ENCODE results near the gene NOPCHAP1. TPM values are rescaled to one million over a fixed set of nuclear protein-coding genes. Genes with fewer than 3 reads are reported as not detected.

The NOPCHAP1 gene
- total RNA-seq, 4 donors from 2014 or later: 2.5 to 5.0 (median 3.3) TPM

- TF ChIP-seq CTCF (IDR thresholded peaks at IDR 0.05 in 4 of 5, conservative IDR thresholded peaks at IDR 0.05 in 1 of 5) (no peak), POLR2A (IDR thresholded peaks at IDR 0.05) (no peak)
- Histone ChIP-seq H3K9me3 (no peaks in the 10 kb centered on the region), H3K36me3 (no peaks in the 10 kb centered on the region), H3K4me3 (no peak overlapping the region), H3K27me3 (no peaks in the 10 kb centered on the region), H3K4me1 (no peaks in the 10 kb centered on the region), H3K27ac (no peak overlapping the region)
- DNase-seq (no peak), ATAC-seq (no peak)
- intact Hi-C loops (cut with DNase I; ENCODE audit: low total_unique reads): no loop called here
- in situ Hi-C loops (cut with MboI; ENCODE audit: low sequenced_read_pairs in 4 of 4): loop anchor here in 1 of 4 donors (25.0 kb wide), 1 partner anchor 644 kb away; no protein-coding TSS in a partner anchor
Measured at GRCh38 chr12:105030820-105031807, 45.0 kb downstream of the NOPCHAP1 start.

- Histone ChIP-seq H3K4me1 (no peaks in the 10 kb centered on the region), H3K4me3 (no peak overlapping the region), H3K9me3 (no peaks in the 10 kb centered on the region), H3K27ac (no peak overlapping the region), H3K27me3 (no peaks in the 10 kb centered on the region), H3K36me3 (no peaks in the 10 kb centered on the region)
- ATAC-seq (no peak), DNase-seq (no peak)
- in situ Hi-C loops (cut with MboI; ENCODE audit: low sequenced_read_pairs in 4 of 4) (loop anchor here in 1 of 4 donors (25.0 kb wide), 1 partner anchor 646 kb away; no protein-coding TSS in a partner anchor), intact Hi-C loops (cut with DNase I; ENCODE audit: low total_unique reads) (no loop called here)
- no peak for TF ChIP-seq POLR2A (IDR thresholded peaks at IDR 0.05)
- no peak for TF ChIP-seq CTCF (IDR thresholded peaks at IDR 0.05 in 4 of 5, conservative IDR thresholded peaks at IDR 0.05 in 1 of 5)
Measured at GRCh38 chr12:105032703-105033357, 46.7 kb downstream of the NOPCHAP1 start.

GRCh38 chr12:105033851-105034250, 47.7 kb downstream of the NOPCHAP1 start:
- ATAC-seq (no peak), DNase-seq (no peak)
- intact Hi-C loops (cut with DNase I; ENCODE audit: low total_unique reads) (no loop called here), in situ Hi-C loops (cut with MboI; ENCODE audit: low sequenced_read_pairs in 4 of 4) (loop anchor here in 1 of 4 donors (25.0 kb wide), 1 partner anchor 647 kb away; no protein-coding TSS in a partner anchor)
- TF ChIP-seq CTCF (IDR thresholded peaks at IDR 0.05 in 4 of 5, conservative IDR thresholded peaks at IDR 0.05 in 1 of 5): no peak
- TF ChIP-seq POLR2A (IDR thresholded peaks at IDR 0.05): no peak
- Histone ChIP-seq H3K36me3 (no peaks in the 10 kb centered on the region), H3K4me3 (no peak overlapping the region), H3K4me1 (no peaks in the 10 kb centered on the region), H3K9me3 (no peaks in the 10 kb centered on the region), H3K27ac (no peak overlapping the region), H3K27me3 (no peaks in the 10 kb centered on the region)

Other genes with a start within 250 kb of the NOPCHAP1 start
- 1 to 10 TPM in 2 of 4 donors, under 1 TPM in 2; 0.35 to 4.5 (median 0.83) TPM for gene SLC41A2, start 28.0 kb upstream of the NOPCHAP1 start, total RNA-seq
- 1 to 10 TPM in 3 of 4 donors, under 1 TPM in 1; 0.95 to 4.0 (median 1.7) TPM for gene ALDH1L2, start 98.1 kb downstream of the NOPCHAP1 start, total RNA-seq
- 10 to 100 TPM; 23.6 to 53.2 (median 36.7) TPM for gene WASHC4, start 121.4 kb downstream of the NOPCHAP1 start, total RNA-seq
- gene APPL2, start 249.9 kb downstream of the NOPCHAP1 start, total RNA-seq: 10 to 100 TPM; 12.8 to 24.3 (median 19.8) TPM